Measurements from ENCODE around the gene SSNA1. TPM values are rescaled to one million over a fixed set of nuclear protein-coding genes. Genes with fewer than 3 reads are reported as not detected.

The SSNA1 gene
- total RNA-seq, 1 donor from 2014 or later: 123 TPM

GRCh38 chr9:137195525-137196220 lies 7.2 kb downstream of the SSNA1 start:
- TF ChIP-seq CTCF (IDR thresholded peaks at IDR 0.05): no peak
- intact Hi-C loops (cut with DNase I): no loop called here
- peaks cover 5 to 19% of the 10 kb centered on the region in 2 donors for H3K4me1 ChIP-seq

GRCh38 chr9:137198051-137198901 lies 9.8 kb downstream of the SSNA1 start:
- H3K27ac ChIP-seq: no peak overlapping the region

More at GRCh38 chr9:137195525-137196220, 7.2 kb downstream of the SSNA1 start:
- DNase-seq (ENCODE audit: low spot score in 2 of 2): no peak
- peaks cover 8 to 13% of the 10 kb centered on the region in 2 donors for H3K36me3 ChIP-seq
- no peaks in the 10 kb centered on the region for H3K9me3 ChIP-seq
- H3K4me3 ChIP-seq: no peak overlapping the region
- no peaks in the 10 kb centered on the region for H3K27me3 ChIP-seq
- H3K27ac ChIP-seq: no peak overlapping the region

GRCh38 chr9:137198902-137199283 lies 10.4 kb downstream of the SSNA1 start:
- Histone ChIP-seq H3K4me3 (peak overlapping the region in 1 of 2 donors; percentile 73), H3K4me1 (peaks cover 10 to 35% of the 10 kb centered on the region in 2 donors), H3K27ac (no peak overlapping the region), H3K9me3 (no peaks in the 10 kb centered on the region), H3K27me3 (no peaks in the 10 kb centered on the region), H3K36me3 (no peaks in the 10 kb centered on the region)
- no peak for TF ChIP-seq CTCF (IDR thresholded peaks at IDR 0.05)
- intact Hi-C loops (cut with DNase I): no loop called here
- DNase-seq (ENCODE audit: low spot score in 2 of 2): no peak

More at GRCh38 chr9:137198051-137198901, 9.8 kb downstream of the SSNA1 start:
- no peak for TF ChIP-seq CTCF (IDR thresholded peaks at IDR 0.05)
- Histone ChIP-seq H3K36me3 (no peaks in the 10 kb centered on the region), H3K9me3 (no peaks in the 10 kb centered on the region), H3K4me3 (peak overlapping the region in 1 of 2 donors; percentile 73), H3K27me3 (no peaks in the 10 kb centered on the region), H3K4me1 (peaks cover 9 to 28% of the 10 kb centered on the region in 2 donors)
- intact Hi-C loops (cut with DNase I): no loop called here
- DNase-seq (ENCODE audit: low spot score in 2 of 2): no peak

GRCh38 chr9:137199411-137200121 lies 11.1 kb downstream of the SSNA1 start:
- DNase-seq (ENCODE audit: low spot score in 2 of 2): no peak
- intact Hi-C loops (cut with DNase I): loop anchor here (1.0 to 2.0 kb wide), 5 partner anchors 11 to 408 kb away; partner anchors contain the start of genes ANAPC2, SSNA1 and TMEM141
- Histone ChIP-seq H3K4me3 (peak overlapping the region; percentile 53 to 73), H3K27ac (no peak overlapping the region), H3K9me3 (no peaks in the 10 kb centered on the region), H3K4me1 (peaks cover 17 to 41% of the 10 kb centered on the region in 2 donors), H3K27me3 (no peaks in the 10 kb centered on the region), H3K36me3 (no peaks in the 10 kb centered on the region)
- TF ChIP-seq CTCF (IDR thresholded peaks at IDR 0.05): no peak
